Measurements from ENCODE around the gene CLMN. TPM values are rescaled to one million over a fixed set of nuclear protein-coding genes. Genes with fewer than 3 reads are reported as not detected.
A peak's percentile ranks its signal among the peaks of the same experiment; 100 is the strongest.

The CLMN gene
- total and polyA plus RNA-seq, 10 of the 15 experiments (the other 5 are each of a cell fraction or from before 2014, with no cell fraction given): 7.8 to 49.3 (median 18.5) TPM

- TF ChIP-seq, protein P1, sequence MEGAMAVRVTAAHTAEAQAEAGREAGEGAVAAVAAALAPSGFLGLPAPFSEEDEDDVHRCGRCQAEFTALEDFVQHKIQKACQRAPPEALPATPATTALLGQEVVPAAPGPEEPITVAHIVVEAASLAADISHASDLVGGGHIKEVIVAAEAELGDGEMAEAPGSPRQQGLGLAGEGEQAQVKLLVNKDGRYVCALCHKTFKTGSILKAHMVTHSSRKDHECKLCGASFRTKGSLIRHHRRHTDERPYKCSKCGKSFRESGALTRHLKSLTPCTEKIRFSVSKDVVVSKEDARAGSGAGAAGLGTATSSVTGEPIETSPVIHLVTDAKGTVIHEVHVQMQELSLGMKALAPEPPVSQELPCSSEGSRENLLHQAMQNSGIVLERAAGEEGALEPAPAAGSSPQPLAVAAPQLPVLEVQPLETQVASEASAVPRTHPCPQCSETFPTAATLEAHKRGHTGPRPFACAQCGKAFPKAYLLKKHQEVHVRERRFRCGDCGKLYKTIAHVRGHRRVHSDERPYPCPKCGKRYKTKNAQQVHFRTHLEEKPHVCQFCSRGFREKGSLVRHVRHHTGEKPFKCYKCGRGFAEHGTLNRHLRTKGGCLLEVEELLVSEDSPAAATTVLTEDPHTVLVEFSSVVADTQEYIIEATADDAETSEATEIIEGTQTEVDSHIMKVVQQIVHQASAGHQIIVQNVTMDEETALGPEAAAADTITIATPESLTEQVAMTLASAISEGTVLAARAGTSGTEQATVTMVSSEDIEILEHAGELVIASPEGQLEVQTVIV (IDR thresholded peaks at IDR 0.05; ENCODE audit: borderline replicate concordance, partially characterized antibody): no peak
- TF ChIP-seq IRF4 (IDR thresholded peaks at IDR 0.05; ENCODE audit: low read depth, low read length): no peak
Measured at GRCh38 chr14:95136631-95137030, 183.1 kb downstream of the CLMN start (continued).

DNA sequence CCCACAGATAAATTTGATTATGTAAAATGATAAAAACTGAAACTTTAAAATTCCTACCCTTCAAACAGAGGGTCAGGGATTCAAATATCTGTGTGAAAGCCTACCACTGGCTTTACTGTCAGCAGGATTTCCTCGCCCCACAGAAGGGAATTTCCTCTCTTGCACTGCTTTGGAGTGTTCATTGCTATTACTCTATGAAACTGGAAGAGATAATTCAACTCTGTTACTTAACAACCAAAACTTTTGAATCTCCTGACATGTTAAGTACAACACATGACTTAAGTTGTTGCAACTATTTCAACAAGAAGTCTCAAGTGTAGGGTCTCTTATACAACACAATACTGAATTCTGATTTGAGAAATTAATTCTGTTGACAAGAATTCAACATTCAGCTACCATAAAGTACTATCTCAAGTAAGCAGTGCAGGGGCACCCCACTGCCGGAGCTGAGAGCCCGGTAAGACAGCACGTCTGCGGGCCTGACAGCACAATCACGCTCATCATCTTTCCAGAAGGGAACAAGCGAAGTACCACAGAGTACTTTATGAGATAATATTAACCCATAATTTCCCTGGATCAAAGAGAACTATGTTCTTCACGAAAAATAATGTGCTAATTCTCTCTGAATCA, 185.3 kb downstream of the CLMN start:
- H3K9me3 ChIP-seq (replicated peaks; ENCODE audit: control insufficient read depth, insufficient read depth, low read length): no peaks in the 10 kb centered on the region
- no peaks in the 10 kb centered on the region for H3K27me3 ChIP-seq (replicated peaks in 1 of 2; ENCODE audit: control insufficient read depth in 2 of 2, insufficient read depth in 2 of 2, low read length in 1 of 2)
- H3K4me1 ChIP-seq (ENCODE audit: control insufficient read depth, insufficient read depth, low read length): peaks cover 5% of the 10 kb centered on the region
- H3K36me3 ChIP-seq (ENCODE audit: control insufficient read depth in 2 of 2, insufficient read depth in 2 of 2, low read length in 1 of 2): peaks cover 1 to 27% of the 10 kb centered on the region in 2 experiments; a peak in 3 of 4 replicates
- H3K79me2 ChIP-seq (ENCODE audit: control insufficient read depth, insufficient read depth, low read length): peaks cover 34% of the 10 kb centered on the region
- intact Hi-C loops (cut with micrococcal nuclease; ENCODE audit: unreplicated experiment): no loop called here
- no peak overlapping the region for H3K9ac ChIP-seq (ENCODE audit: control insufficient read depth, insufficient read depth, low read length)
- no peak overlapping the region for H2AFZ ChIP-seq (ENCODE audit: control insufficient read depth, low read depth, low read length)
- in situ Hi-C loops (cut with MboI): no loop called here
- CTCF ChIA-PET: no interaction called here
- H3K4me3 ChIP-seq: no peak overlapping the region
- peak; percentile 80 for ATAC-seq
- H4K20me1 ChIP-seq (ENCODE audit: control insufficient read depth, insufficient read depth): no peaks in the 10 kb centered on the region
- TF ChIP-seq ZNF207 (IDR thresholded peaks at IDR 0.05; ENCODE audit: borderline replicate concordance) (no peak), ZBED1 (IDR thresholded peaks at IDR 0.05; ENCODE audit: borderline replicate concordance) (no peak), FOXM1 (IDR thresholded peaks at IDR 0.05; ENCODE audit: low read depth, low read length) (no peak), RAD51 (IDR thresholded peaks at IDR 0.05) (no peak), JUNB (IDR thresholded peaks at IDR 0.05) (no peak), IKZF1 (conservative IDR thresholded peaks at IDR 0.05) (no peak), CREM (IDR thresholded peaks at IDR 0.05; ENCODE audit: low read depth) (no peak), ATF7 (IDR thresholded peaks at IDR 0.05; ENCODE audit: low read depth) (no peak), RFX5 (IDR thresholded peaks at IDR 0.05; ENCODE audit: low read depth, low read length) (no peak), SUPT20H (IDR thresholded peaks at IDR 0.05; ENCODE audit: borderline replicate concordance, control insufficient read depth, low read depth, low read length) (no peak), POU2F2 (IDR thresholded peaks at IDR 0.05; ENCODE audit: borderline replicate concordance, low read depth, low read length) (no peak), JUND (IDR thresholded peaks at IDR 0.05; ENCODE audit: low read depth, low read length) (no peak), FOXK2 (IDR thresholded peaks at IDR 0.05) (no peak), CTCF (IDR thresholded peaks at IDR 0.05 in 2 of 3, conservative IDR thresholded peaks at IDR 0.05 in 1 of 3; ENCODE audit: control insufficient read depth in 2 of 3, extremely low read depth in 1 of 3, insufficient read depth in 1 of 3, low read depth in 3 of 3, low read length in 3 of 3) (no peak), CHD4 (IDR thresholded peaks at IDR 0.05) (no peak), MTA2 (IDR thresholded peaks at IDR 0.05; ENCODE audit: low read depth) (no peak), SREBF2 (IDR thresholded peaks at IDR 0.05; ENCODE audit: low read length) (no peak), YBX1 (IDR thresholded peaks at IDR 0.05) (no peak)
- H3K4me2 ChIP-seq (ENCODE audit: control insufficient read depth, insufficient read depth): 0 out of 2 replicates have a peak overlapping the region, but pooled peaks have one; percentile 24
- 97% methylated on average over 8 of the region's 8 CpGs for WGBS (ENCODE audit: insufficient coverage, insufficient replicate concordance, low lambda C conversion rate, missing lambda C conversion rate)
- SMC1A ChIA-PET (ENCODE audit: uncharacterized antibody, unreplicated experiment): interaction anchor here (0.9 to 1.8 kb wide), 3 partner anchors 10 to 49 kb away, joined by 4 to 10 read pairs (median 8); no protein-coding TSS in a partner anchor
- DNase-seq (ENCODE audit: low read depth, low spot score): no peak
- BruUV-seq (replicated peaks): no TSS peak
- RAD21 ChIA-PET (ENCODE audit: unreplicated experiment): no interaction called here
- POLR2A ChIA-PET: no interaction called here
- no peak overlapping the region for H3K27ac ChIP-seq (ENCODE audit: control insufficient read depth, insufficient read depth)
- no peak for FAIRE-seq

All from GM12878 (cell line).